ENCODE measurements around the gene PTPRN2.

PTPRN2 gene

GRCh38 chr7:158093156-158093796 lies 494.3 kb downstream of the PTPRN2 start:
- DNase-seq (ENCODE audit: low read depth): no peak

DNA sequence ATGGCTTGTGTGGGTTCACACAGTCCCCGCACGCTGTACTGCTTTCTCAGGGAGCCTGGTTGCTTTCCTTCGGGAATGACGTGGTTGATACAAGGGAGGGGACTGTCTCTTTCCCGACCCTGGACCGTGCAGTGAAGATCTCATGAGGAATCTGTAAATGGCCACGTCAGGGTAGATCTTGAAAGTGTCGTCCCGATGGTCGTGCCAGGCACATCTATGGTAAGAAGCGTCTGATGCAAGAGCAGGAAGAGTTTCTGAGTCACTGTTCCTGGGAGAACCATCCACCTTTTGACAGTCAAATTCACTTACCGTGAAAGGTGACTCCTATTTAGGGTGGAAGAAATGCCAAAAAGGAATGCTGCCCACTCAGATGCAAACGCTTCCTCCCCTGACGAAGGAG lies 500.4 kb downstream of the PTPRN2 start:
- no peak for DNase-seq (ENCODE audit: low read depth)

- DNase-seq (ENCODE audit: low read depth): no peak
Observed at GRCh38 chr7:158085741-158086695, 501.6 kb downstream of the PTPRN2 start.

GRCh38 chr7:158084555-158084954 lies 503.1 kb downstream of the PTPRN2 start:
- DNase-seq (ENCODE audit: low read depth): no peak

GRCh38 chr7:158083526-158084310 lies 503.9 kb downstream of the PTPRN2 start:
- DNase-seq (ENCODE audit: low read depth): no peak

GRCh38 chr7:158082761-158083160 lies 504.9 kb downstream of the PTPRN2 start:
- no peak for DNase-seq (ENCODE audit: low read depth)

- no peak for DNase-seq (ENCODE audit: low read depth)
Observed at GRCh38 chr7:158080899-158081445, 506.7 kb downstream of the PTPRN2 start.

- no peak for DNase-seq (ENCODE audit: low read depth)
Observed at GRCh38 chr7:158077934-158078910, 509.4 kb downstream of the PTPRN2 start.

DNA sequence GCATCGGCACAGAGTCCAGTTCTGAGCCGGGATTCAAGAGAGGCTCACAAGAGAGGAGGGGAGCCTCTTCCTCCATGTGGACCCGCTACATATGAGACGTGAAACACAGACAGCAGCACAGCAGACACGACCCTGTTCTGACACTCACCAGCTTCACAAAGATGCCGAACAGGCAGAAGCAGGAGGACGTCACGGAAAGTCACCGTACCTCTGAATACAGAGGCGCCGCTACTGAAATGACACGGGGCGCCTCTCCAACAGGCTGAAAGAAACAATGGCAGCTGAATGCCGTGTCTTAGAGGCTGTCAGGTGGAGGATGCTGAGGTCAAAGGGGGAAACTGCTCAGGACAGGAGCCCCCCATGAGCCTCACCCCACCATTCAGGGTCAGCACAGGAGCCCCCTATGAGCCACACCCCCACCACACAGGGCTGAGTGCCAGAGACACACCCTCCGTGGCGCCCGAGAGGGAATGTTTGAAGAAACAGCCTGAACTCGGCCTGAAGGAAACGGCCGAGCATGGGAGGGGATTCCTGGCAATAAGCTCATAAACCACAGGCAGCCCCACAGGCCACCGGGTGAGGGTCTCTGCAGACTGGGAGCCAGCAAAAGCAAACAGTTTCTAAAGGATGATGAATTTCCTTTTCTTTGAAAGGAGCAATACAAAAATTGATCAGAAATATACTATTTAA lies 510.3 kb downstream of the PTPRN2 start:
- no peak for DNase-seq (ENCODE audit: low read depth)

DNA sequence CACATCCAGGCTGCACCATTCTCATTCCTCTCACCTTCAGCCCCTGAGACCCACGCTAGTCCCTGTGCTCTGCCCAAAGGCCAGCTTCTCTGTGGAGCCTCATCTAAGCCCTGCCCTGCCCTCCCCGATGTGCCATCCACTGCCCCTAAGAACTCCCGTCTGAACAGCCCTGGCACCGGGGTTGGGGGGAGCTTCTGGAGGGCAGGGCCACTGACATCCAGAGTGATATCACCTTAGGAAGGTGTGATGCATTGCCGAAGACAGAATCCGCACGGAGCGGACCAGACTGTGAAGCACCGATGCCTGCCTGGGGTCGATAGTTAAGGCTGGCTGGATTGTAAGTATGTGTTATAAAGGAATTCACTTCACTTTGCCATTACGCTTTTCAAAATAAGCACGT lies 511.0 kb downstream of the PTPRN2 start:
- DNase-seq (ENCODE audit: low read depth): no peak

DNA sequence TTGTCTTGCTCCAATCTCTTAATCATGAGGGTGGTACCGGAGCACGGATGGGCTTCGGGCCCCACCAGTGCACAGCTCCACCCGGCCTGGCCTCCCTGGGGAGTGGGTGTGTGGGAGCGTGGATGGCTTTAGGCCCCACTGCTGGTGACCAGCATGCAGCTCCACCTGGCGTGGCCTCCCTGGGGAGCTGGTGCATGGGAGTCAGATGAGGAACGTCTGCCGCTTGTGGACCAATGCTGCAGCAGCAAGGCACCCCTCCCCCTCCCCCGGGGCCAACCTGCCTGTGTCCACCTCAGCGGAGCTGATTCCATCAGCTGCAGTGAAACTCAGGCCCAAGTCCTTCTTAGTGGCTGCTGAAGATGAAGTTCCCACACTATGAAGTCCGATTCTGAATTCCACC lies 511.4 kb downstream of the PTPRN2 start:
- no peak for DNase-seq (ENCODE audit: low read depth)

GRCh38 chr7:158075633-158076001 lies 512.0 kb downstream of the PTPRN2 start:
- DNase-seq (ENCODE audit: low read depth): no peak

GRCh38 chr7:158074896-158075632 lies 512.6 kb downstream of the PTPRN2 start:
- DNase-seq (ENCODE audit: low read depth): no peak

GRCh38 chr7:158073845-158074840 lies 513.5 kb downstream of the PTPRN2 start:
- DNase-seq (ENCODE audit: low read depth): no peak

DNA sequence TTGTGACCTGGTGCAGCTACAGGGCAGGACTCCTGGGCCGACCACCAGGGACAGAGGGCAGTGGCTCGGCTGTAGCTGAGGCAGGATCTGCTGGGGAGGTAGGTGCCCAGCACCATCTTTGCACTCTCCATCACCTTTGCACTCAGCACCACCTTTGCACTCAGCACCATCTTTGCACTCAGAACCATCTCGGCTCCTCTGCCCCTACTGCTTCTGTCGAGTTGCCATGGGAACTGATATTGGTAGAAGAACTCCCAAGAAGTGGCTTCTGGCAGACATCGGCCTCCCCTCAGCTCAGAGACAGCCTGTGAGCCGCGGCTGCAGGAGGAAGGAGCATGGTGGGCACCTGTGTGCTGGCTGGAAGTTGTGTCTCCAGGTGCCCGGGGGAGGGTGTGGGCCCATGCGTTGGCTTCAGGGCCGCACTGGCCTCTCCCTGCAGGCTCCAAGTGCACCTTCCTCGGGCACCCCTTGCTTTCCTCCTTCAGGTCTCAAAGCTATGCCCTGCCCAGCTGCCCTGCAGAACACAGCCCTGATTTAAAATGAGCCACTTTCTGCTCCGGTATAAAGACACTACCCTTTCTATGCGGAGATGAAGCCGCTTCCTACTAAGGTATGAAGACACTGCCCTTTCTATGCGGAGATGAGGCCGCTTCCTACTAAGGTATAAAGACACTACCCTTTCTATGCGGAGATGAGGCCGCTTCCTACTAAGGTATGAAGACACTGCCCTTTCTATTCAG lies 514.5 kb downstream of the PTPRN2 start:
- DNase-seq (ENCODE audit: low read depth): no peak

DNA sequence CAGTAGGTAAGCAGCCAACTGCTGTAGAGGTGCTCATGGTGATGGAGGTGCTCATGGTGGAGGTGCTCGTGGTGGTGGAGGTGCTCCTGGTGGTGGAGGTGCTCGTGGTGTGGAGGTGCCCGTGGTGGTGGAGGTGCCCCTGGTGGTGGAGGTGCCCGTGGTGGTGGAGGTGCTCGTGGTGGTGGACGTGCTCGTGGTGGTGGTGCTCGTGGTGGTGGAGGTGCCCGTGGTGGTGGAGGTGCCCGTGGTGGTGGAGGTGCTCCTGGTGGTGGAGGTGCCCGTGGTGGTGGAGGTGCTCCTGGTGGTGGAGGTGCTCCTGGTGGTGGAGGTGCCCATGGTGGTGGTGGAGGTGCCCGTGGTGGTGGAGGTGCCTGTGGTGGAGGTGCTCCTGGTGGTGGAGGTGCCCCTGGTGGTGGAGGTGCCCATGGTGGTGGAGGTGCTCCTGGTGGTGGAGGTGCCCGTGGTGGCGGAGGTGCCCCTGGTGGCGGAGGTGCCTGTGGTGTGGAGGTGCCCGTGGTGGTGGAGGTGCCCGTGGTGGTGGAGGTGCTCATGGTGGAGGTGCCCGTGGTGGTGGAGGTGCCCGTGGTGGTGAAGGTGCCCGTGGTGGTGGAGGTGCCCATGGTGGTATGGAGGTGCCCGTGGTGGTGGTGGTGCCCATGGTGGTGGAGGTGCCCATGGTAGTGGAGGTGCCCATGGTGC lies 517.3 kb downstream of the PTPRN2 start:
- no peak for DNase-seq (ENCODE audit: low read depth)

DNA sequence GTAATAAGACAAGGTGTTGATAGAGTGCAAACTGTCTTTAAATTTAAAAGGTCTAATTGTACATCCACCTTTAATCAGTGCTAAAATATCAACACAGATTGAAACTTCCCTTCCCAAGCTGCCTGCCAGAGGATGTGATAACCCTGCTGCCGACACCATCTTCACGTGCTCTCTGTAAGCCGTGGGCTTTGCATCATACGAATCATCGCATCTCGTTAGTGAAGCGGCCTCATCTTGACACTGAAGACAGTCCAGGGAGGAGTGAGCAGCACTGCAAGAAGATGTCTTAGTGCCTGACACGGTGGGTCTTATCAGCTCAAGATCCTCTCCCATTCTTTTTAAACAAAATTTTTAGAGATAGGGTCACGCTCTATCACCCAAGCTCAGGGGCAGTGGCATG lies 518.8 kb downstream of the PTPRN2 start:
- no peak for DNase-seq (ENCODE audit: low read depth)

All from stimulated activated CD8-positive, alpha-beta memory T cell treated with anti-CD3 and anti-CD28 coated beads, Interleukin-15, amount 100 ng/mL, for 24 hours (primary cell).